ENCODE results near the gene KCNQ1. TPM values are rescaled to one million over a fixed set of nuclear protein-coding genes. Genes with fewer than 3 reads are reported as not detected.

KCNQ1 gene
- polyA plus RNA-seq, 5 donors = 6.2 to 11.5 (median 8.5) TPM

- no peak for DNase-seq
Measured at GRCh38 chr11:2459796-2460531, 15.2 kb downstream of the KCNQ1 start.

DNA sequence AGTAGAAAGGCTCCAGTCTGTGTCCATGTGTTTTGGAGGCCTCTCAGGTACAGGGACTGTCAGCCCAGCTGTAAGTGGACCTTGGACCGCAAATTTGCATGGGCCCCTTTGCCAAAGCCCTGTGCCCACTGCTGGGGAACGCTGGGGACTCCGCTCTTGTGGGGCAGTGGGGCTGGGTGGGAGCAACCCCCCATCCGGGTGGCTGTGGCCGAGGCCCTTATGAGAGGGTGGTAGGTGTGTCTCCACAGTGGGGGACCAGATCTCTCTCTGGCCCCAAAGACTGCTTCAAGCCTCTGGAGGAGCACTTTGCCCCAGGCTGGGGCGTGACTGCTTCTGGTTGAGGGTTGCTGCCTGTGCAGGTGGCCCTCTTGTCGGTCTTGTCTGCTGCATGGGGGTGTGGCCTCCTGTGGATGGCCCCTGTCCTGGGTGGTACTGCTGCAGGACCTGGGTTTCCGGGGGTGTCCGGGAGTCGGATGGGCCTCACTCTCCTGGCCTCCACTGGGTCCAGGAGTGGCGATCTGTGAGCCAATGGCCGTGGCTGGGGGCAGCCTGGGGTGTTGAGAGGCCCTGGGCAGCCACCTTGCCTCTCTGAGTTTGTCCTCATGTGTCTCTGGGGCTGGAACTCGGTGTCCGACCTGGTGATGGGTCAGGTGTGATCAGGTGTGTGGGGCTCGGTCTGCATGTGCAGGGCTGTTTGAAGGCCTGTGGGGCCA lies 15.9 kb downstream of the KCNQ1 start:
- DNase-seq = no peak

DNA sequence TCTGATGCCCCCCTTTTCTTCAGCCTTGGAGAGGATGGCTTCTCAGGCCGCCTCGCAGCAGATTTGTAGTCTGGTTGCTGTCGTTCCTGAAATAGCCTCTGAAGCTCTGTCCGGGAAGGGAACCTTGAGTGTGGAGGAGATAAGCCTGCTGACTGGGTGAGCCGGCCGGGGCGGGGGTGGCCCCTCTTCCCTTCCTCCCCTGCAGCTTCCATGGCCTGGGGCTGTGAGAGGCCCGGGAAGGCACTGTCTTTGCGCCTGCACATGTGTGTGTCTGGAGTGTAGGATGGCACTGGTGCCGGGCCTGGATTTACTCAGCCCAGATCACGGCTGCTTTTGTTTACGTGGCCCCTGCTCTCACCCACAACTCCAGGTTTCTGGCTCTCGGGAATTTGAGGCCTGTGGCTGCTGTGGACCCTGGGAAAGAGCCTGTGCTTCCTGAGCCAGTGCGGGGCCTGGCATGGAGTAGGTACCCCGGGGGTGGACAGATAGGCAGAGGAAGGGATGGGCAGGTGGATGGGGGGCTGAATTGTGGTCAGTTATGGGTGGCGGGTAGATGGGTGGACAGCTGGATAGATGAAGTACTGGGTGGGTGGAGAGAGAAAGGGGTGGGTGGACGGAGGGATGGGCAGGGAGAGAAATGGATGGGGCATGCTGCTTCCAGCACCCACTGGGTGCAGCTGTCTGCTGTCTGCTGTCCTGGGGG lies 16.6 kb downstream of the KCNQ1 start:
- DNase-seq = no peak

GRCh38 chr11:2461956-2462542 lies 17.2 kb downstream of the KCNQ1 start:
- DNase-seq = no peak

GRCh38 chr11:2462543-2462985 lies 17.8 kb downstream of the KCNQ1 start:
- no peak for DNase-seq

GRCh38 chr11:2462986-2463765 lies 18.4 kb downstream of the KCNQ1 start:
- DNase-seq = peak; percentile 65 to 72

DNA sequence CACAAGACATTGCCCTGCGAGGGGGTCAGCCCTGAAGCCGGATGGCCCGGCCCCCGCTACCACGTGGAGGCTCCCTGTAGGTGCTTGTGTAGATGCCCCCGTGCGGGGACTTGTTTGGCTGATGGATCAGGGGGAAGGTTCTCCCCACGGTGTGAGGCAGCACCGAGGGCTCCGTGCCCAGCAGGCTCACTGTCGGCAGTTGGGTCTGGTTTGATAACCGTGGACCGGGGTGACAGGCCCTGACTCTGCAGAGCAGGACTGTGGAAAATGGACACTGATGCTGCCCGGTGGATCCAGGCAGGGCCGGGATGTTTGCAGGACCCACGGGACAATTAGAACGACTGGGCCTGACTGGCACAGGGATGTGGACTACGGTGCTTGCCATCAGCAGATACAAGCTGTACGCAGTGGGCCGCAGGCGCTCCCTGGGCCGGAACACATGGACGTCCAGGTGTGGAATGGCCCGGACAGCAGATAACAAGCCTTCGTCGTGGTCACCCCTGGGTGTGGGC lies 19.0 kb downstream of the KCNQ1 start:
- no peak for DNase-seq

DNA sequence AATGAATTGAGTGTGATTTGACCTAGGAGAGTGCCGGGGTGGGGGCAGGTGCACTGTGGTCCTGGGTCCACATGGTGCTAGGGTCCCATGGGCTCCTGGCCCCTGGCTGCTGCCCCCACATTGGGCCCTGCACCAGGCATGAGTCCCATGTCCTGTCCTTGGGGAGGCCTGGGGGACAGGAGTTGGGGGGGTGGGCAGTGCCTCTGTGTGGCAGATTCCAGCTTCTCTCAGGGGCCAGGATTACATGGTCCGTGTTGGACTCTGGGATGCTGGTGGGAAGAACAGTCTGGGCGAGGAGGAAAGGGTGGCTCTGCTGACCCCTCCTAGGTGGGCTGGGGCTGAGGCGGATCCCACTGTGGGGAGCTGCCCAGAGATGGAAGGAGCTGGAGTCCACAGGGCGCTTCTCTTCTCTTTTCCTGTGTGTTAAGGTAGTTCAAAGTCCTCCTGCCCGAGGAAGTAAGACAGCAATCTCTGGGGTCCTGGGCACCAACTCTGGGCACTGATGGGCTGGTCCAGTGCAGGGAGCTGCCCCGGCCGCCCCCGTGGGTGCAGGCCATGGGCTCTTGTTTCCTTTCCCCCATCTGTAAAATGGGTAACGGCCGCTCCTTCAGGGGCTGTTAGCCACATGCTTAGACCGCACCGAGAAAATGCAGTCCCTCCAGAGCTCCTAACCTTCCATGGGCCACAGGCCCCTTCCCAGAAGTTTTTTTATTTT lies 19.8 kb downstream of the KCNQ1 start:
- no peak for DNase-seq

DNA sequence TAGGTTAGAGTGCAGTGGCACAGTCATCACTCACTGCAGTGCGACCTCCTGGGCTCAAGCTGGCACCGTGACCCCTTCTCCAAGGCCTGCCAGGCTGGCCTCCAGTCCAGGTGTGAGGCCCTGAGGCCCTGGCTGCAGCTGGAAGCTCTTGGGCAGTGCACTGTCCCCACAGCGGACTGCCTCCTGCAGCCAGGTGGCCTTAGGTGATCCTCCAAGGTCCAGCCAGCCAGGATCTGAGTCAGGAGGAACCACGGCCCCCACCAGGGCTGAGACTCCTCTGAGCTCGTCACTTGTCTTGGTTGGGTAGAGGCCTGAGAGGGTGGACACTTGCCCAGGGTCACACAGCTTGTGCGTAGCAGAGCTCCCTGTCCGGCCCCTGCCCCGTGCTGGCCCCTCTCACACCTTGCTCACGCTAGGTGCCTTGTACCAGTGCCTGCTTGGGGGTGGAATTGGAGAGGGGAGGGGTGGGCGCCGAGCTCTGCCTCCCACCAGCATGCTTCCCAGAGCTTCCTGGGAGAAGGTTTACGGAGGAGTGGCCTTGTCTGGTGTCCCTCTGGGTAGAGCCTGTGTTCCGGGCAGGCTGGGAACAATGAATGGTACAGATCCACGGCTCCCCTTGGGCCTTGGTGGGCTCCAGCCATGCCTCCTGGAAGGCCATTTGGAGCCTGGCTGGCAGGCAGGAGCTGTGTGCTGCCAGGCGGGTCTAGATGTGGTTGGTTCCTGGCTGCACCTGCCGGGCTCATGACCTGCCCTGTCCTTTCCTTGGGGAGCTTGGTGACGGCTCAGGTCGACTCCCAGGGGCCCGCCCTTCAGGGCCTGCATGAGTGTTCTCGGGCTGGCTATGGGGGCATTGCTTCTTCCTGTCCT lies 20.6 kb downstream of the KCNQ1 start:
- DNase-seq = no peak

GRCh38 chr11:2466069-2466801 lies 21.4 kb downstream of the KCNQ1 start:
- no peak for DNase-seq

- no peak for DNase-seq
Measured at GRCh38 chr11:2466869-2467694, 22.3 kb downstream of the KCNQ1 start.

GRCh38 chr11:2467695-2468055 lies 22.9 kb downstream of the KCNQ1 start:
- no peak for DNase-seq

DNA sequence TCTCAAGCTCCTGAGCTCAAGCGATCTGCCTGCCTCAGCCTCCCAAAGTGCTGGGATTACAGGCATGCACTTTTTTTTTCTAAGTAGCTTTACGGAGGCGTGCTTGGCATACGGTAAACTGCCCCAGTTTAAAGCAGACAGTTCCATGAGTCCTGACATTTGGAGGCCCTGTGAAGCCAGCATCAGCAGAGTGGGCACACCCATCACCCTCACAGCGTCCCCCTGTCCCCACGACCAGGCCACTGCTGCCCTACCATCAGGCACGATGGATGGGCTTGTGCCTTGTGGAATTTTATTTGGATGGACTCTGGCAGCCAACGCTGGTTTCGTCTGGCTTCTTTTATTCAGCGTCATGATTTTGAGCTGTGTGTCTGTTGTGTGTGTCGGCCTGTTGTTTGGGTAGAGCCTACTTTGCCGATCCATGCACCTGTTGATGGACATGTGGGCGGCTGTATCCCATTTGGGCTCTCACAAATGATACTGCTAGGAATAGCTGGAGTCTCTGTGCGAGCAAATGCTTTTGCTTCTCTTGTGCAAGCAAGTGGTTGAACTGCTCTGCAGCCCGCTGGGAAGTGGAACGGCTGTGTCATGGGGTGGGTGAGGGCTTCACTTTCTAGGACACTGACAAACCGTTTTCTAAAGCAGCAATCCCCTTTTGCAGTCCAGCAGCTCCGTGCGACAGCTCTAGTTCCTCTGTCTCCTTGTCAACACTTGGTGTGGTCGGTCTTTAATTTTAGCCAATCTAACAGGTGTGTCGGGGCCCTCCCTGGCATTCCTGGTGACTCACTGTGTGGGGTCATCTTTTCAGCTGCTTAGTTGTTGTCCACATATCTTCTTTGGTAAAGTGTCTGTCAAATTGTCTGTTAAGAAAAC lies 23.8 kb downstream of the KCNQ1 start:
- no peak for DNase-seq

DNA sequence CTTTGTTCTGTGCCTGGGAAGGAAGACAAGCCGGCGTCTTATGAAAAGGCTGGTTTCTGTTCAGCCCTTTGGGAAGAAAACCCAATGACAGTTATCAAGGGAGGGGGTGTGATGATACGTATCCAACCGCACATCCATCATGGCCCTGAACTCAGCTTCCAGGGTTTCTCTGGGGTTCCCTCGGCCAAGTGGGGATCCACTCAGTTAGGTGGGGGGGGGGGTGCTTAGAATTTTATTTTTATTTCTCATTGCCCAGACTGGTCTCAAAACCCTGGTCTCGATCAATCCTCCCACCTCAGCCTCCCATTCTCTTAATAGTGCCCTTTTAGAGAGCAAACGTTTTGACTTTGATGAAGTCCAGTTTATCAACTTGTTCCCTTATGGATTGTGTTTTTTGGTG lies 25.7 kb downstream of the KCNQ1 start:
- DNase-seq = no peak

DNA sequence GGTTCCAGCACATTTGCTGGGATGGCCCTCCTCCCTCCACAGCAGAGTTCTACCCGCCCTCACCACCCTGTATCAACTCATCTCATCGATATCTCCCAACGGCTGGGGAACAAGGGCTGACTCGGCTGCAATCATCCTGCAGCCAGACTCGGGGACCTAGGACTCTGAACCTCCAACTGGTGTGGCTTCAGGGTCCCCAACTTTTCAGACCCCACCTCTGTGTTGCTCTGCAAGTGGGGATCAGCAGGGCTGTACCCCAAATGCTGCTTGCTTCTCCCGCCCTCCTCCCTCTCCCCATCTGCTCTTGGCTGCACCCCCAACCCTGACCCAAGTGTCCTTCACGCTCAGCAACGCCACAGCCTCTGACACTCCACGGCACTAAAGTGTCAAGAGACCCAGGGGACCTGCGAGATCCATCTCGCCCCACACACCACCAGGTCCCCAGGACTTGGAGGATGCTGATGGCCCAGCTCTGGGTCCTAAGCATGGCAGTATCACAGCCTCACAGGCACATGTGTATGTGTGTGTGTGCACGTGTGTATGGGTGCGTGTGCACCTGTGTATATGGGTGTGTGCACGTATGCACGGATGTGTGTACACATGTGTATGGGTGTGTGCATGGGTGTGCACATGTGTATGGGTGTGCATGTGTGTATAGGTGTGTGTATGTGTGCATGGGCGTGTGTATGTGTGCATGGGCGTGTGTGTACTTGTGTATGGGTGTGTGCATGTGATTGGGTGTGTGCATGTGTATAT lies 26.4 kb downstream of the KCNQ1 start:
- DNase-seq = no peak

DNA sequence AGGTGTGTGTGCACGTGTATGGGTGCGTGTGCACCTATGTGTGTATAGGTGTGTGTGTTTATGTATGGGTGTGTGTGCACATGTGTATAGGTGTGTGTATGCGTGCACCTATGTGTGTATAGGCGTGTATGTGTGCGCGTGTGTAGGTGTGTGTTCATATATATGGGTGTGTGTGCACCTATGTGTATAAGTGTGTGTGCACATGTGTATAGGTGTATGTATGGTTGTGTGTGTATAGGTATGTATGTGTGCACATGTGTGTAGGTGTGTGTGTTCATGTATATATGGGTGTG lies 26.9 kb downstream of the KCNQ1 start:
- no peak for DNase-seq

Data from right lung (tissue), 5 donors.